Thymus (tissue), 11 donors: ENCODE data around the gene DDX43. TPM values are rescaled to one million over a fixed set of nuclear protein-coding genes. Genes with fewer than 3 reads are reported as not detected.
"Not testable (repeated sequence)": the region's sequence is repeated elsewhere in the genome, so short reads cannot be mapped to it uniquely, and the experiment has no call there.

ENCODE experiments used
- DNase-seq, 9 donors: peaks; one replicate each; pipeline ENCODE4 v3.0.0-alpha.2; 2013; ENCODE audit warnings: low spot score in 9 of 9, low read depth in 6 of 9, missing footprints in 1 of 9
- H3K27ac ChIP-seq, 2 donors: one replicate each; pipeline ENCODE4 v1.5.1; 2013; ENCODE audit warnings: control low read depth in 1 of 2, low read depth in 1 of 2, low read length in 1 of 2, mild to moderate bottlenecking in 1 of 2, moderate library complexity in 1 of 2
- H3K27me3 ChIP-seq, 2 donors: one replicate each; pipeline ENCODE4 v1.5.1; 2013; ENCODE audit warnings: low read length in 1 of 2; ENCODE audit not compliant: control insufficient read depth in 2 of 2, insufficient read depth in 1 of 2
- H3K36me3 ChIP-seq, 2 donors: one replicate each; pipeline ENCODE4 v1.5.1; 2013; ENCODE audit warnings: low read length in 1 of 2, mild to moderate bottlenecking in 1 of 2, moderate library complexity in 1 of 2; ENCODE audit not compliant: control insufficient read depth in 2 of 2, insufficient read depth in 2 of 2
- H3K4me1 ChIP-seq, 2 donors: one replicate each; pipeline ENCODE4 v1.5.1; 2013; ENCODE audit warnings: low read length in 2 of 2; ENCODE audit not compliant: control insufficient read depth in 2 of 2, insufficient read depth in 2 of 2
- H3K4me3 ChIP-seq, 2 donors: one replicate each; pipeline ENCODE4 v1.5.1; 2013; ENCODE audit warnings: low read length in 2 of 2, control low read depth in 1 of 2, mild to moderate bottlenecking in 1 of 2
- H3K9me3 ChIP-seq, 2 donors: one replicate each; pipeline ENCODE4 v1.5.1; 2013; ENCODE audit warnings: low read length in 1 of 2, mild to moderate bottlenecking in 1 of 2; ENCODE audit not compliant: control insufficient read depth in 2 of 2, insufficient read depth in 1 of 2
- WGBS: extraction: QIAGEN DNeasy Blood & Tissue Kit; methylation state at CpG from one replicate; pipeline ENCODE4 v1.1.7; 2013; 5-methylcytosine and 5-hydroxymethylcytosine counted together
- polyA plus RNA-seq: library from polyadenylated mRNA; stranded (reverse); fragments of 200-250 nt; gene quantifications from one replicate; pipeline ENCODE4 v1.2.3, GENCODE V29; 2013
- total RNA-seq: library from RNA; stranded (reverse); fragments of 120-200 nt; gene quantifications from one replicate; pipeline ENCODE4 v1.2.4, GENCODE V29; 2013
- donor health status: healthy.

The DDX43 gene
- total and polyA plus RNA-seq, 2 donors: 0.14 to 0.66 TPM

- not testable (repeated sequence) for H3K9me3 ChIP-seq, H3K27ac ChIP-seq, DNase-seq, H3K27me3 ChIP-seq, H3K4me1 ChIP-seq, H3K36me3 ChIP-seq, H3K4me3 ChIP-seq
- WGBS: 97% methylated on average over 10 of the region's 10 CpGs
Measured at GRCh38 chr6:73381531-73381930, 13.1 kb upstream of the DDX43 start.

- no peaks in the 10 kb centered on the region for H3K36me3 ChIP-seq
- no peaks in the 10 kb centered on the region for H3K9me3 ChIP-seq
- no peak overlapping the region for H3K27ac ChIP-seq
- no peaks in the 10 kb centered on the region for H3K4me1 ChIP-seq
- WGBS: 95% methylated on average over 6 of the region's 6 CpGs
- no peak overlapping the region for H3K4me3 ChIP-seq
- H3K27me3 ChIP-seq: peaks cover under 1% of the 10 kb centered on the region in 2 donors
- DNase-seq: no peak
Measured at GRCh38 chr6:73382462-73383113, 12.0 kb upstream of the DDX43 start.

- Histone ChIP-seq H3K27ac (no peak overlapping the region), H3K9me3 (no peaks in the 10 kb centered on the region), H3K4me1 (no peaks in the 10 kb centered on the region), H3K27me3 (peaks cover 3 to 18% of the 10 kb centered on the region in 2 donors), H3K4me3 (peak overlapping the region; percentile 36 to 56), H3K36me3 (no peaks in the 10 kb centered on the region)
- DNase-seq: no peak
- 52% methylated on average over 4 of the region's 4 CpGs for WGBS
Measured at GRCh38 chr6:73388433-73388799, 6.2 kb upstream of the DDX43 start.

GRCh38 chr6:73388800-73389512 is 5.7 kb upstream of the DDX43 start:
- WGBS: 2% methylated on average over 38 of the region's 38 CpGs
- DNase-seq: peak in 5 of 9 donors; percentile 8 to 52 (median 15)
- H3K36me3 ChIP-seq: no peaks in the 10 kb centered on the region
- no peaks in the 10 kb centered on the region for H3K4me1 ChIP-seq
- peaks cover 3 to 18% of the 10 kb centered on the region in 2 donors for H3K27me3 ChIP-seq
- H3K4me3 ChIP-seq: peak overlapping the region; percentile 36 to 56
- no peaks in the 10 kb centered on the region for H3K9me3 ChIP-seq
- no peak overlapping the region for H3K27ac ChIP-seq

- Histone ChIP-seq H3K4me3 (no peak overlapping the region), H3K9me3 (peaks cover 0 to 5% of the 10 kb centered on the region in 2 donors), H3K27me3 (peaks cover 3 to 18% of the 10 kb centered on the region in 2 donors), H3K4me1 (no peaks in the 10 kb centered on the region), H3K27ac (no peak overlapping the region), H3K36me3 (no peaks in the 10 kb centered on the region)
- no peak for DNase-seq
- 86% methylated on average over 10 of the region's 10 CpGs for WGBS
Measured at GRCh38 chr6:73389854-73390253, 4.8 kb upstream of the DDX43 start.

- Histone ChIP-seq H3K4me3 (no peak overlapping the region), H3K27me3 (peaks cover 3 to 18% of the 10 kb centered on the region in 2 donors), H3K9me3 (peaks cover 0 to 11% of the 10 kb centered on the region in 2 donors), H3K36me3 (no peaks in the 10 kb centered on the region), H3K4me1 (no peaks in the 10 kb centered on the region), H3K27ac (no peak overlapping the region)
- 85% methylated on average over 2 of the region's 2 CpGs for WGBS
- DNase-seq: no peak
Measured at GRCh38 chr6:73391675-73392074, 3.0 kb upstream of the DDX43 start.

GRCh38 chr6:73392188-73392587 is 2.4 kb upstream of the DDX43 start:
- H3K9me3 ChIP-seq: peaks cover 0 to 11% of the 10 kb centered on the region in 2 donors
- not testable (repeated sequence) for H3K27ac ChIP-seq, H3K4me3 ChIP-seq, H3K4me1 ChIP-seq, DNase-seq, H3K36me3 ChIP-seq
- peaks cover 3 to 18% of the 10 kb centered on the region in 2 donors for H3K27me3 ChIP-seq
- WGBS: 95% methylated on average over 4 of the region's 4 CpGs

- DNase-seq: no peak
- Histone ChIP-seq H3K36me3 (no peaks in the 10 kb centered on the region), H3K27ac (no peak overlapping the region), H3K4me3 (no peak overlapping the region), H3K4me1 (no peaks in the 10 kb centered on the region), H3K9me3 (peaks cover 0 to 11% of the 10 kb centered on the region in 2 donors), H3K27me3 (peaks cover 0 to 12% of the 10 kb centered on the region in 2 donors)
- WGBS: 98% methylated on average over 3 of the region's 3 CpGs
Measured at GRCh38 chr6:73393278-73393677, 1.4 kb upstream of the DDX43 start.

GRCh38 chr6:73395875-73396274 is 1.2 kb downstream of the DDX43 start:
- no peaks in the 10 kb centered on the region for H3K27me3 ChIP-seq
- 98% methylated on average over 10 of the region's 10 CpGs for WGBS
- H3K36me3 ChIP-seq: no peaks in the 10 kb centered on the region
- peaks cover 0 to 11% of the 10 kb centered on the region in 2 donors for H3K9me3 ChIP-seq
- H3K27ac ChIP-seq: no peak overlapping the region
- DNase-seq: no peak
- no peak overlapping the region for H3K4me3 ChIP-seq
- H3K4me1 ChIP-seq: no peaks in the 10 kb centered on the region
